AG10803 (cell line): ENCODE measurements around the gene MCTP2.

Experiments
- DNase-seq: peaks from one replicate; pipeline ENCODE4 v3.0.0; 2010; ENCODE audit warnings: low read depth
- H3K4me3 ChIP-seq: 2 replicates; pipeline ENCODE4 v1.5.1; 2011; ENCODE audit warnings: mild to moderate bottlenecking, low read length, control low read depth
- TF ChIP-seq, protein P1 (sequence below): conservative IDR thresholded peaks from 2 replicates; pipeline ENCODE4 v1.5.1; 2011; ENCODE audit warnings: mild to moderate bottlenecking, low read length, control low read depth, inconsistent platforms

Gene MCTP2

DNA sequence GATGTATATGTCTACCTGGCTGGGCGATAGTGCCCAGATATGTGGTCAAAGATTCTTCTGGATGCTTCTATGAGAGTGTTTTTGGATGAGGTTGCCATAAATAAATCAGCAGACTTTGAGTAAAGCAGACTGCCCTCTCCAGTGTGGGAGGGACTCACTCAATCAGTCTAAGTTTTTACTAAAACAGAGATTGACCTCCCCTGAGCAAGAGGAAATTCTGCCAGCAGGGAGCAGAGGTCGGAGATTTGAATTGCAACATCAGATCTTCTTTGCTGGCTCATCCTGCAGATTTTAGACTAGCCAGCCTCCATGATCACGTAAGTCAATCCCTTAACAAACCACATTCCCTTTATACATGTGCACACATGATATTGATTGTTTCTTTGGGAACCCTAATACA is 300.9 kb downstream of the MCTP2 start:
- TF ChIP-seq, protein P1, sequence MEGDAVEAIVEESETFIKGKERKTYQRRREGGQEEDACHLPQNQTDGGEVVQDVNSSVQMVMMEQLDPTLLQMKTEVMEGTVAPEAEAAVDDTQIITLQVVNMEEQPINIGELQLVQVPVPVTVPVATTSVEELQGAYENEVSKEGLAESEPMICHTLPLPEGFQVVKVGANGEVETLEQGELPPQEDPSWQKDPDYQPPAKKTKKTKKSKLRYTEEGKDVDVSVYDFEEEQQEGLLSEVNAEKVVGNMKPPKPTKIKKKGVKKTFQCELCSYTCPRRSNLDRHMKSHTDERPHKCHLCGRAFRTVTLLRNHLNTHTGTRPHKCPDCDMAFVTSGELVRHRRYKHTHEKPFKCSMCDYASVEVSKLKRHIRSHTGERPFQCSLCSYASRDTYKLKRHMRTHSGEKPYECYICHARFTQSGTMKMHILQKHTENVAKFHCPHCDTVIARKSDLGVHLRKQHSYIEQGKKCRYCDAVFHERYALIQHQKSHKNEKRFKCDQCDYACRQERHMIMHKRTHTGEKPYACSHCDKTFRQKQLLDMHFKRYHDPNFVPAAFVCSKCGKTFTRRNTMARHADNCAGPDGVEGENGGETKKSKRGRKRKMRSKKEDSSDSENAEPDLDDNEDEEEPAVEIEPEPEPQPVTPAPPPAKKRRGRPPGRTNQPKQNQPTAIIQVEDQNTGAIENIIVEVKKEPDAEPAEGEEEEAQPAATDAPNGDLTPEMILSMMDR, result no peak
- no peak overlapping the region for H3K4me3 ChIP-seq
- DNase-seq, result no peak
